HG03135 (cell line): ENCODE results near the gene PMEPA1.

Source experiments
- ATAC-seq: cut with Tn5 transposase; IDR thresholded peaks from one replicate; pipeline ENCODE4 v1.9.1; 2021; ENCODE audit warnings: mild to moderate bottlenecking, moderate library complexity; ENCODE audit not compliant: unreplicated experiment

The PMEPA1 gene

GRCh38 chr20:57680131-57680716 is 29.6 kb downstream of the PMEPA1 start:
- peak; percentile 65 for ATAC-seq

GRCh38 chr20:57679113-57679512 is 30.7 kb downstream of the PMEPA1 start:
- no peak for ATAC-seq

GRCh38 chr20:57678340-57678739 is 31.5 kb downstream of the PMEPA1 start:
- no peak for ATAC-seq

GRCh38 chr20:57677584-57677982 is 32.2 kb downstream of the PMEPA1 start:
- no peak for ATAC-seq

GRCh38 chr20:57676589-57677583 is 32.9 kb downstream of the PMEPA1 start:
- ATAC-seq: no peak

- ATAC-seq: no peak
Measured at GRCh38 chr20:57675773-57676172, 34.0 kb downstream of the PMEPA1 start.

- no peak for ATAC-seq
Measured at GRCh38 chr20:57672953-57673575, 36.8 kb downstream of the PMEPA1 start.

- no peak for ATAC-seq
Measured at GRCh38 chr20:57672164-57672563, 37.7 kb downstream of the PMEPA1 start.

GRCh38 chr20:57671662-57672061 is 38.2 kb downstream of the PMEPA1 start:
- ATAC-seq: no peak

GRCh38 chr20:57671072-57671391 is 38.8 kb downstream of the PMEPA1 start:
- no peak for ATAC-seq

GRCh38 chr20:57670288-57671071 is 39.3 kb downstream of the PMEPA1 start:
- no peak for ATAC-seq

GRCh38 chr20:57669632-57670031 is 40.2 kb downstream of the PMEPA1 start:
- no peak for ATAC-seq

GRCh38 chr20:57667924-57668782 is 41.7 kb downstream of the PMEPA1 start:
- no peak for ATAC-seq

- ATAC-seq: no peak
Measured at GRCh38 chr20:57667388-57667787, 42.4 kb downstream of the PMEPA1 start.

GRCh38 chr20:57666834-57667157 is 43.0 kb downstream of the PMEPA1 start:
- no peak for ATAC-seq

GRCh38 chr20:57666106-57666833 is 43.5 kb downstream of the PMEPA1 start:
- ATAC-seq: no peak

- no peak for ATAC-seq
Measured at GRCh38 chr20:57665589-57665971, 44.2 kb downstream of the PMEPA1 start.

- no peak for ATAC-seq
Measured at GRCh38 chr20:57664924-57665588, 44.8 kb downstream of the PMEPA1 start.

GRCh38 chr20:57664476-57664875 is 45.3 kb downstream of the PMEPA1 start:
- ATAC-seq: no peak
